HL-60 (cell line): ENCODE measurements around the gene TRPV4.

Experiments
- GABPA ChIP-seq: IDR thresholded peaks from 2 replicates; pipeline ENCODE4 v1.6.1; 2012; ENCODE audit warnings: low read depth
- POLR2AphosphoS5 ChIP-seq: IDR thresholded peaks from 2 replicates; pipeline ENCODE4 v1.6.1; 2012; ENCODE audit warnings: low read depth
- SPI1 ChIP-seq: IDR thresholded peaks from 2 replicates; pipeline ENCODE4 v1.6.1; 2012; ENCODE audit warnings: low read depth, mild to moderate bottlenecking, borderline replicate concordance
- TF ChIP-seq, protein P1 (sequence below): IDR thresholded peaks from one replicate; pipeline ENCODE4 v1.5.1; 2011; ENCODE audit warnings: low read length, control low read depth, inconsistent platforms; ENCODE audit not compliant: insufficient read depth
- TF ChIP-seq, protein P2 (sequence below): IDR thresholded peaks from 2 replicates; pipeline ENCODE4 v1.6.1; 2012; ENCODE audit warnings: low read depth; ENCODE audit not compliant: insufficient replicate concordance

- TF ChIP-seq, protein P1, sequence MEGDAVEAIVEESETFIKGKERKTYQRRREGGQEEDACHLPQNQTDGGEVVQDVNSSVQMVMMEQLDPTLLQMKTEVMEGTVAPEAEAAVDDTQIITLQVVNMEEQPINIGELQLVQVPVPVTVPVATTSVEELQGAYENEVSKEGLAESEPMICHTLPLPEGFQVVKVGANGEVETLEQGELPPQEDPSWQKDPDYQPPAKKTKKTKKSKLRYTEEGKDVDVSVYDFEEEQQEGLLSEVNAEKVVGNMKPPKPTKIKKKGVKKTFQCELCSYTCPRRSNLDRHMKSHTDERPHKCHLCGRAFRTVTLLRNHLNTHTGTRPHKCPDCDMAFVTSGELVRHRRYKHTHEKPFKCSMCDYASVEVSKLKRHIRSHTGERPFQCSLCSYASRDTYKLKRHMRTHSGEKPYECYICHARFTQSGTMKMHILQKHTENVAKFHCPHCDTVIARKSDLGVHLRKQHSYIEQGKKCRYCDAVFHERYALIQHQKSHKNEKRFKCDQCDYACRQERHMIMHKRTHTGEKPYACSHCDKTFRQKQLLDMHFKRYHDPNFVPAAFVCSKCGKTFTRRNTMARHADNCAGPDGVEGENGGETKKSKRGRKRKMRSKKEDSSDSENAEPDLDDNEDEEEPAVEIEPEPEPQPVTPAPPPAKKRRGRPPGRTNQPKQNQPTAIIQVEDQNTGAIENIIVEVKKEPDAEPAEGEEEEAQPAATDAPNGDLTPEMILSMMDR: no peak
- no peak for TF ChIP-seq POLR2AphosphoS5
- TF ChIP-seq, protein P2, sequence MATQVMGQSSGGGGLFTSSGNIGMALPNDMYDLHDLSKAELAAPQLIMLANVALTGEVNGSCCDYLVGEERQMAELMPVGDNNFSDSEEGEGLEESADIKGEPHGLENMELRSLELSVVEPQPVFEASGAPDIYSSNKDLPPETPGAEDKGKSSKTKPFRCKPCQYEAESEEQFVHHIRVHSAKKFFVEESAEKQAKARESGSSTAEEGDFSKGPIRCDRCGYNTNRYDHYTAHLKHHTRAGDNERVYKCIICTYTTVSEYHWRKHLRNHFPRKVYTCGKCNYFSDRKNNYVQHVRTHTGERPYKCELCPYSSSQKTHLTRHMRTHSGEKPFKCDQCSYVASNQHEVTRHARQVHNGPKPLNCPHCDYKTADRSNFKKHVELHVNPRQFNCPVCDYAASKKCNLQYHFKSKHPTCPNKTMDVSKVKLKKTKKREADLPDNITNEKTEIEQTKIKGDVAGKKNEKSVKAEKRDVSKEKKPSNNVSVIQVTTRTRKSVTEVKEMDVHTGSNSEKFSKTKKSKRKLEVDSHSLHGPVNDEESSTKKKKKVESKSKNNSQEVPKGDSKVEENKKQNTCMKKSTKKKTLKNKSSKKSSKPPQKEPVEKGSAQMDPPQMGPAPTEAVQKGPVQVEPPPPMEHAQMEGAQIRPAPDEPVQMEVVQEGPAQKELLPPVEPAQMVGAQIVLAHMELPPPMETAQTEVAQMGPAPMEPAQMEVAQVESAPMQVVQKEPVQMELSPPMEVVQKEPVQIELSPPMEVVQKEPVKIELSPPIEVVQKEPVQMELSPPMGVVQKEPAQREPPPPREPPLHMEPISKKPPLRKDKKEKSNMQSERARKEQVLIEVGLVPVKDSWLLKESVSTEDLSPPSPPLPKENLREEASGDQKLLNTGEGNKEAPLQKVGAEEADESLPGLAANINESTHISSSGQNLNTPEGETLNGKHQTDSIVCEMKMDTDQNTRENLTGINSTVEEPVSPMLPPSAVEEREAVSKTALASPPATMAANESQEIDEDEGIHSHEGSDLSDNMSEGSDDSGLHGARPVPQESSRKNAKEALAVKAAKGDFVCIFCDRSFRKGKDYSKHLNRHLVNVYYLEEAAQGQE: no peak
- no peak for TF ChIP-seq SPI1
- TF ChIP-seq GABPA: no peak
These were observed 24.1 kb downstream of the TRPV4 start for GRCh38 chr12:109808876-109809646.
